ENCODE measurements around the gene HAVCR1. TPM values are rescaled to one million over a fixed set of nuclear protein-coding genes. Genes with fewer than 3 reads are reported as not detected.

HAVCR1 gene
- total RNA-seq, 4 donors from 2014 or later: 1.1 TPM; not detected in 3

DNA sequence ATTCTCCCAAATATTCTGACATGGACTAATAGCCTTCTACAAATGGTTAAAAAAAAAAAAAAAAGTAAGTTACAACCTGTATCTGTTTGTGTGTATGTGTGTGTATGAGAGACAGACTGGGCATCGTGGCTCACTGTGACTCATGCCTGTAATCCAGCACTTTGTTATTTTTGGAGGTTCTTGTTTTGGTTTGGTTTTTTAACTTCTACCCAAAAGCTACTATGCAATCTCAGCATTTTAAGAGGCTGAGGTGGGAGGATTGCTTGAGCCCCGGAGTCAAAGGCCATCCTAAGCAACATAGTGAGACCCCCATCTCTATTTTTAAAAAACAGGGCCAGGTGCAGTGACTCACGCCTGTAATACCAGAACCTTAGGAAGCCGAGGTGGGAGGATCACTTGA, 17.6 kb upstream of the HAVCR1 start:
- WGBS, 2 donors (ENCODE audit: low coverage in 1 of 2): 14 to 45% methylated on average over 1 to 2 of the region's 4 CpGs
- no peaks in the 10 kb centered on the region for H3K4me1 ChIP-seq
- ATAC-seq: no peak
- no peak overlapping the region for H3K27ac ChIP-seq
- H3K4me3 ChIP-seq: no peak overlapping the region
- no peaks in the 10 kb centered on the region for H3K27me3 ChIP-seq
- H3K9me3 ChIP-seq: no peaks in the 10 kb centered on the region
- TF ChIP-seq EP300 (IDR thresholded peaks at IDR 0.05): no peak
- no peak for TF ChIP-seq POLR2A (IDR thresholded peaks at IDR 0.05)
- no peak for TF ChIP-seq POLR2AphosphoS5 (IDR thresholded peaks at IDR 0.05)
- no peak for TF ChIP-seq CTCF (IDR thresholded peaks at IDR 0.05)
- H3K36me3 ChIP-seq: no peaks in the 10 kb centered on the region

DNA sequence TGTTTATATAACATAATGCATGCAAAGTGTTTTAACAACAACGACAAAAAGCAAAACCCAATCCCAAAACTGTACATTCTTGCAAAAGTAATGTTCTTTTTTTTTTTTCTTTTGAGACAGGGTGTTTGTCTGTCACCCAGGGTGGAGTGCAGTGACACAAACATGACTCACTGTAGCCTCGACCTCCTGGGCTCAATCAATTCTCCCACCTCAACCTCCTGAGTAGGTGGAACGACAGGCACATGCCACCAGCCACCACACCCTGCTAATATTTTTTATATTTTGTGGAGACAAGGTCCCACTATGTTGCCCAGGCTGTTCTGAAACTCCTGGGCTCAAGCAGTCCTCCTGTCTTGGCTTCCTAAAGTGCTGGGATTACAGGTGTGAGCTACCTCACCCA, 13.6 kb upstream of the HAVCR1 start:
- no peak overlapping the region for H3K27ac ChIP-seq
- no peak overlapping the region for H3K4me3 ChIP-seq
- H3K27me3 ChIP-seq: no peaks in the 10 kb centered on the region
- H3K9me3 ChIP-seq: no peaks in the 10 kb centered on the region
- WGBS, 2 donors (ENCODE audit: low coverage in 1 of 2): 37 to 65% methylated on average over 2 to 3 of the region's 3 CpGs
- no peak for TF ChIP-seq POLR2AphosphoS5 (IDR thresholded peaks at IDR 0.05)
- TF ChIP-seq POLR2A (IDR thresholded peaks at IDR 0.05): no peak
- TF ChIP-seq CTCF (IDR thresholded peaks at IDR 0.05): no peak
- no peak for TF ChIP-seq EP300 (IDR thresholded peaks at IDR 0.05)
- no peaks in the 10 kb centered on the region for H3K36me3 ChIP-seq
- H3K4me1 ChIP-seq: no peaks in the 10 kb centered on the region
- no peak for ATAC-seq

DNA sequence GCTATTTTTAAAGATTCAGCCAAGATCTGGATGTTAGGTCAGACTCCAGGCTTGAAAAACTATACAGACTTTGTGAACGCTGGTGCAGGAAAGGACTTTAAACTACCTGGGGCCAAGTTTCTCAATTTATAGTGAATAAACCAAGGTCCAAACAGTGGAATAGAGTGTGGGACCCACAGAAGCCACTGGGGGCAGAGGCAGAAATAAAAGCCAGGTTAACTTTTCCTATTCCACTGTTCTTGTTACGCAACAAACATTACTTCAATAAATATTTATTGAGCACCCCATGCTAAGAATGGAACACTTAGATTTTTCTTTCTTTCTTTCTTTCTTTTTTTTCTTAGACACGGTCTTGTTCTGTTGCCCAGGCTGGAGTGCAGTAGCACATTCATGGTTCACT, 11.0 kb upstream of the HAVCR1 start:
- H3K4me3 ChIP-seq: no peak overlapping the region
- 76 to 80% methylated on average over 1 to 3 of the region's 3 CpGs for WGBS, 2 donors (ENCODE audit: low coverage in 1 of 2)
- H3K27me3 ChIP-seq: no peaks in the 10 kb centered on the region
- TF ChIP-seq POLR2AphosphoS5 (IDR thresholded peaks at IDR 0.05): no peak
- no peak for TF ChIP-seq CTCF (IDR thresholded peaks at IDR 0.05)
- no peak for TF ChIP-seq POLR2A (IDR thresholded peaks at IDR 0.05)
- TF ChIP-seq EP300 (IDR thresholded peaks at IDR 0.05): no peak
- no peaks in the 10 kb centered on the region for H3K4me1 ChIP-seq
- ATAC-seq: no peak
- H3K27ac ChIP-seq: no peak overlapping the region
- H3K36me3 ChIP-seq: no peaks in the 10 kb centered on the region
- H3K9me3 ChIP-seq: no peaks in the 10 kb centered on the region

DNA sequence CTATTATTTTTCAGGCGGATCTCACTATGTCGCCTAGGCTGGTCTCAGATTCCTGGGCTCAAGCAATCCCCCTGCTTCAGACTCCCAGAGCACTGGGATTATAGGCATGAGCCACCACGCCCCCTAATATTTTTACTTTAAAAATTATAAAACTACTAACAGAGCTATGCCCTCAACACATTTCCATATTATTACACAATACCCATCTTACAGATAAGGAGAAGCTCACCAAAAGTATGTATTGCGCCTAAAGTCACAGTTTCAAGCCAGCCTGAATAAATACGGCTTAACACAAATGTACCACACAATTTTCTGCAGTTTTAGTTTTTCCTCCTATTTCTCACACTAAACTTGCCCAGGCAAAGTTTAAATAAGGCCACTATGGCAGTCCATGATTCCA, 9.9 kb upstream of the HAVCR1 start:
- 94 to 97% methylated on average over 5 of the region's 5 CpGs for WGBS, 2 donors (ENCODE audit: low coverage in 1 of 2)
- ATAC-seq: no peak
- Histone ChIP-seq H3K27ac (no peak overlapping the region), H3K4me1 (no peaks in the 10 kb centered on the region), H3K9me3 (no peaks in the 10 kb centered on the region), H3K36me3 (no peaks in the 10 kb centered on the region), H3K4me3 (no peak overlapping the region), H3K27me3 (no peaks in the 10 kb centered on the region)
- TF ChIP-seq POLR2AphosphoS5 (IDR thresholded peaks at IDR 0.05): no peak
- TF ChIP-seq POLR2A (IDR thresholded peaks at IDR 0.05): no peak
- TF ChIP-seq CTCF (IDR thresholded peaks at IDR 0.05): no peak
- no peak for TF ChIP-seq EP300 (IDR thresholded peaks at IDR 0.05)

DNA sequence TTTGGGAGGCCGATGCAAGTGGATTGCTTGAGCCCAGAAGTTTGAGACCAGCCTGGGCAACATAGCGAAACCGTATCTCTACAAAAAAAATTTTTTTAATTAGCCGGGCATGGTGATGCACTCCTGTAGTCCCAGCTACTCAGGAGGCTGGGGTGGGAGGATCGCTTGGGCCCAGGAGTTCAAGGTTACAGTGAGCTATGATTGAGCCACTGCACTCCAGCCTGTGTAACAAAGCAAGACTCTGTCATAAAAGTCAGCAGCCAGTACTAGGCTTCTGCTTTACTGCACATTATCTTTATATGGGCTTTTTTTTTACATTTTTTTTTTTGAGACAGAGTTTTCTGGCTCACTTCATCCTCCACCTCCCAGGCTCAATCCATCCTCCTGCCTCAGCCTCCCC, 9.4 kb upstream of the HAVCR1 start:
- no peaks in the 10 kb centered on the region for H3K4me1 ChIP-seq
- no peak overlapping the region for H3K27ac ChIP-seq
- H3K4me3 ChIP-seq: no peak overlapping the region
- no peak for ATAC-seq
- no peaks in the 10 kb centered on the region for H3K36me3 ChIP-seq
- TF ChIP-seq EP300 (IDR thresholded peaks at IDR 0.05) (no peak), CTCF (IDR thresholded peaks at IDR 0.05) (no peak), POLR2A (IDR thresholded peaks at IDR 0.05) (no peak), POLR2AphosphoS5 (IDR thresholded peaks at IDR 0.05) (no peak)
- H3K27me3 ChIP-seq: no peaks in the 10 kb centered on the region
- H3K9me3 ChIP-seq: no peaks in the 10 kb centered on the region
- WGBS, 2 donors (ENCODE audit: low coverage in 1 of 2): 83 to 100% methylated on average over 3 of the region's 5 CpGs
